HG03060 (cell line): ENCODE measurements around the gene RBM20.

Experiments used
- ATAC-seq: cut with Tn5 transposase; IDR thresholded peaks from one replicate; pipeline ENCODE4 v1.9.1; 2021; ENCODE audit warnings: low read depth, moderate number of reproducible peaks; ENCODE audit not compliant: unreplicated experiment

The RBM20 gene

DNA sequence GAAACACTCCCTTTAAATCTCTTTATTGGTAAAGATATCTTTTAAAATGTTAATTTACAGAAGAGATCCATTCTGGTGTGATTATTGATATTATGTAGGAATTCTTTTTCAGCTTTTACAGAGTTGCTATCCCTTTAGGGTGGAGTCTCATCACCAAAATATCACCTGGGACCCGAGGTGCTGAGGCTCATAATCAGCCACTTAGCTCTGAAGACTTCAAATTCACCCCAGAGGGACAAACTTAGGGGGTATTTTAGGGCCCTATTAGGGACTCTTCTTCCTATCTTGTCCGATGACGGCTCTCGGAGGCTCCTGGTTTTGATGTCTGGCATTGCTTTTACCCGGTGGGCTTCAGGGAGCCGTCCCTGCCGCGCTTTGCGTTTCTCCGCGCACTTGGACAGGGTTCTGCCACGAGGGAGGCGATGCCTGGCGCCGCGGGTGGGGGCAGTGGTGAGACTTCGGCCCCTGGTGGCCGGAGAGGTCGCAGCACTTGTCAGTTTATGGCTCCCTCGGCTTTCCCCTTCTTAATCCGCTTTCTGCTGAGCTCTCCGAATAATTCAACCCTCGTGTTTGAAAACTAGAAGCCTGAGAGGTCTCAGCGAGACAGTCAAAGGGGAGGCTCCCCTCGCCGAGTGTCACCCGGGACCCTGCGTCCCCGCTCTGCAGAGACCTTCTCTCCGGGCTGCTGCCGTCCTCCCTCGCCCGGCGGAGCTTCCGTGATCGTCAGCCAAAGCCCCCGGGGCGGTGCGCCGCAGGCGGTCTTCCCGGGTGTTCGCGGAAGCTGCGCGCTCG is 27.8 kb downstream of the RBM20 start:
- peak; percentile 88 for ATAC-seq

DNA sequence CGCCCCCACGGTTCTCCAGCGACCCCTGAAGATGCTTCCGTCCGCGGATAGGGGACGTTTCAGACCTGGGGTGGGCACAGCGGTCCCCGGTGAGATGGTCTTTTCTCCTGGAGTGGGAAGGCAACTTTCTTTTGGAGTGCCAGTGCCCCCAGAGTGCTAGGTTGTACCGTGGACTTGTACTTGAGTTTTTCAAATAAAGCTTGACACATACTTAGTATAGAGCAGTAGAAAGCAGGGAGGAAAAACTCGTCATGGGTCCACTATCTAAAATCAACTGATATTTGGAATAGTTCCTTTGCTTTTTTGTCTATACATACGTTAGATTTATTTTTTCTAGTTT is 28.4 kb downstream of the RBM20 start:
- peak; percentile 14 for ATAC-seq

DNA sequence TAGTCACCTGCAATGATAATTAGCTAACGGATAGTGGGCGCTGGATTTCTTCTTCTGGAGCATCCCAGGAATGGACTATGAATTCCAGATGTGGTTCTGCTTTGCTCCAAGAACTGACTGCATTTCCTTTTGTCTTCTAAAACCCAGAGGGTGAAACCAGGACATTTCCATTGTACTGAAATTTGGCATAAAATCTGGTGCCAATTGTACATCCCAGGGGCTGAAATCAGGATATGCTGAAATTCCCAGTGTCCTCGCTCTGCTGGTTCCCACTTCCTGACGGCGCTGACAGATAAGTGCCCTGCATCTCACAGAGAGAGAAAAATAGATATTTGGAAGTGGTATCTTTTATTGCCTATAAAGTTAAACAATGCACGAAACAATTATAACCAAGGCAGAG is 31.9 kb downstream of the RBM20 start:
- no peak for ATAC-seq

DNA sequence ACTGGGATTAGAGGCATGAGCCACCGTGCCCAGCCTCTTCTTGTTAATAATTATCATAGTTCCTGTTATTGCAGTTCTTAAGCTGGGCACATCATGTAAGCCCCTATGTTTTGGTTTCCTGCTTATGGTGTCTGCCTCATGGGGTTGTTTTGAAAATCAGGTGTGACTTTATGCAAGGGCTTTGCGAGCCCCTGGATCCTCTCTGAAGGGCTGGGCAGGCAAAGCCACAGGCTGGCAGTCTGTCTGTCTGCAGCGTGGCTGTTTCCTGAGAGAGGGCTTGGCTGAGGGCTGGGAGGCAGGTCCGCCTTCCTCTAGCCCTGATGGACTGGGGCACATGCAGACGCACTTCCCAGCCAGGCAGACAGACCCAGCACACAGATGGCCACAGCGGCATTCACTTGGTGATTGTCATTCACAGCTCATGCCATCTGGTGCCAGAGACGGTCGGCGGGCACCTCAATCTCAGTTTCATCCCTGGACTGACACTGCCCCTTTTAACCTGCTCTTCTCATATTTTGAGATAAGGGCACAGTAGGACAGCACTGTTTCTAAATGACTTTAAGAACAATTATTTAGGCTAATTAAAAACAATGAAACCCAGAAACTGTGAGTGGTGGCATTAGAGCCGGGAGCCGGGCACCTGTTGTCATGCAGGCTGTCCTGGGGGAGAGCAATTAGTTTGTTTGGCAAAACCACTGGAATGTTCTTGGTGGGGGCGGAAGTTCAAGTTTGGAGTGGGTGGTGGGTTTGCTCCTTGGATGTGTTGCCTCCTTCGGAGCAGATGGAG is 35.5 kb downstream of the RBM20 start:
- ATAC-seq: no peak

DNA sequence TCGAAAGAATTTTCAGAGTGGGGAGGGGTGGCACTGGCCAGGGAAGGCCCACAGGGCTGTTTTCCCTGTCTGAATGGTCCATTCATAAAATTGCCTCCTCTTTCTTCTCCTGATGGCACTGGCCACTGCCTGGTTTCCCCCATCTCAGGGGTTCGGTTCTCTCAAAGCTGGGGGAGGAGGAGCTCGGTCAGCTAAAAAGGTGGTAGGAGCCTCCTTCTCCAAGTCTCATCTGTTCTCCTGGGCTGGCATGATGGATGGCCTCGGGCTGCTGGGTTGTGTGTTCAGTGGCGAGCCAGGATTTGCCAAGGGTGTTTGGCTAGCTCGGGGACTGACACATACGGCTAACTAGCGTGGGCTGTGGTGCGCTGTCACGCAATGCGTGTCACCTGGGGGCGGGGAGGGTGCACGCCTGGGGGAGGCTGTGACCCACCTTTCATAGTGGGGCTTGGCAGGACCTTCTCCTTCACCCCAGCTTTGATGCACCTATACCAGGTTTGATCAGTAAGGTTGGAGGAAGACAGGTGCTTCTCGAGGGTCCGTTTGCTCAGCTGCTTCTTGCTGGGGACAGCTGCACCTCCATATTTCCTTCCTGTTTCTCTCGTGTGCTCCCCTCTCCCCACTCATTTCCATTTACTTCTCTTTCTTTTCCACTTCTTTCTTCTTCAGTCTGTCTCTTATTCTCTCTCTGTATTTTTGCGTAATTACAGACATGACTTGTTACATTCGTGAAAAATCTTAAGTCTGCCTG is 36.3 kb downstream of the RBM20 start:
- no peak for ATAC-seq

DNA sequence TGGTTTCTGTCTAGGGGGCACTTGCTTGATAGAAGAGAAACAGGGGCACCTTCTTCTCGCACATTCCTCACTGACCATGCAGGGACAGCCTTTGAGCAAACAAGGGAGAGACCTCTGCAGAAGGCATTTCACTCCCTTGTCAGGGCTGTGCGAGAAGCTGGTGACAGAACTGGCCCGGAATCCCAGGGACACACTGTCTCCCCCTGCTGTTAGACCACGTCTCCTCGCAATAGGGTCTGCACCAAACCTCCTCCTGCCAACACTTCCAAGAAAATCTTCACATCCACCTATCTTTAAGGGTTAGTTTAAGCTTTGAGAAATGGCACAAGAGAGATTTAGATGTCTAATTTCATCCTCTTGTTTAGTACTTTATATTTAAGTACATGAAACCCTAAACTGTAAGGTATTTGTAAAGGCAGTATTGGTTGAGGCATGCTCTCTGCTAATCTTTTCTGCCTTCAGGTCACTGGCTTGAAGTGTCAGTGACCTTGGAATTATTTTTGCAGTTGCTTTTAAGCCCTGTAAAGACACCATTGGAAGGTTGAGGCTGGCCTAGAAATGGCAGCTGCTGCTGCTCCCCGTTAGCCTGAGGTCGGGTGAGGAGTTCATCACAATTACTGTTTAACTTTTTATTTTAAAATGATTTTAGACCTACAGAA is 37.0 kb downstream of the RBM20 start:
- no peak for ATAC-seq

DNA sequence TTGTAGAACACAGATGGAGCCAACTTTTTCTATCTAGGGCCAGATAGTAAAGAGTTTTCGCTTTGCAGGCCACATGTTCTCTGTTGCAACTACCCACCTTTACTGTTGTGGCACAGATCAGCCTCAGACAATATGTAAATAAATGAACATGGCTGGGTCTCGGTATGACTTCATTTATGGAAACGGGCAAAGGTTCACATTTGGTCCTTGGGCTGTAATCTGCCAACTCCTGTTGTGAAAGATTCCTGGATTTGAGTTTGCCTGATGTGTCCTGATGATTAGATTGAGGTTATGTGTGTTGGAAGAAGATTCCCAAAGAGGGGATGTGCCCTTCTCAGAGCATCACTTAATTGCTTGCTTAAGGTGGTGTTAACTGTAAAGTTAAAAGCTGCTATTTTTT is 38.2 kb downstream of the RBM20 start:
- no peak for ATAC-seq

DNA sequence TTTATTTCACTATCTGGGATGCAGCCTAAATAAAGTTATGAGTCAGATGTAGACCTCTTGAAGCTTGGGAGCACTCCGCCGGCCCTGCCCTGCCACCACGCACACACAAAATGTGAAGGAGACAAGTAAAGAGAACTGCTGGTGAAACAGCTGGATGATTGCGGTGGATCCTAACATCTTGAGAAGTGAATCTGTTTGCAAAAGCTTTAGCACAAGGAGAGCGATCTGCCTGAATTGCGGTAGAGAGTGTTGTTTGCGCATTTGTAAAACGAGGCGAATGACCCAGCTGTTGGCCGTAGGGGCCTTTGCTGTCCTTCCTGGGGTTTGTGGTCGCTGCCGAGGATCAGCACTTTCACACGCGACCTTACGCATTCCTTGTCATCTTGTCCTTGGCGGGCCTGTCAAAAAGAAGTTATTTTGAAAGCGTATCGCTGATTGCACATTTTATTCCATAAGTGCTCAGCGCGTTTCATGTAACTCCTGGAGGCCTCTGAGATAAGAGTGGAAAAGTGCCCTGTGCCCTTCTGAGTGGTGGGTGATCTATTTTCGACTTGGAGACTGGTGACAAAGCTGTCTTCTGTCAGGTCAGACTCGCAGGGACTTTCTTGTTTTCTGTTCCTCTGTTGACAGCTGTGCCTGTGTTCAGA is 40.8 kb downstream of the RBM20 start:
- ATAC-seq: no peak

DNA sequence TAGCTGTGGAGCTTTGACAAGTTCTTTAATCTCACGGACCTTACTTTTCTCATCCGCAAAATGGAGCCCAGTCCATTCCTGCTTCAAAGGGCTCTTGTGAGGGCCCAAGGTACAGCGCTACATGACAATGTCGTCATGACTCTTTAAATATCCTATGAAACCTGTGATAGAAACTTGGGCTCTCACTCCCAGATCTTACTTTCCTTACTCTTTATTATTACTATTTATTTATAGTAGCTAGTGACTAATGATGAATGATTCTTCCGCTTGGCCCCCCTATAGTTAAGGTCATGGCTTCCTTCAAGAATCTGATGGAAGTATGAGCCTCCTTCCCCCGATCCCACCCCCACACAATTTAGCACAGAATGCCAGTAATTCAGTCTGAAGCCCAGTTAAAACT is 41.9 kb downstream of the RBM20 start:
- ATAC-seq: no peak

DNA sequence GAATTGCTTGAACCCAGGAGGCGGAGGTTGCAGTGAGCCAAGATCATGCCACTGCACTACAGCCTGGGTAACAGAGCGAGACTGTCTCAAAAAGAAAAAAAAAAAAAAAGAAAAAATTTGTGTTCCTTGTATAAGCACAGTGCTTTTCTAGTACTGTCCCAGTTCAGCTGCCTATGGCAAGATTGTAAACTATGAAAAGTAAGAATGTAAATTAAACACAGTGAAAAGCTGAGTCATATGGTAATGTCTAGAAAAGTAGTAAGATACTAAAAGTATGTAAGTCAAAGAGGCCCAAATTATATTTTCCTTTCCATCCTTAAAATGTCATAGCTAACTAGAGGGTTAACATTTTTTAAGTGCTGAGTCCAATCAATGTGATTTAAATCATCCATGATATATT is 42.8 kb downstream of the RBM20 start:
- no peak for ATAC-seq

DNA sequence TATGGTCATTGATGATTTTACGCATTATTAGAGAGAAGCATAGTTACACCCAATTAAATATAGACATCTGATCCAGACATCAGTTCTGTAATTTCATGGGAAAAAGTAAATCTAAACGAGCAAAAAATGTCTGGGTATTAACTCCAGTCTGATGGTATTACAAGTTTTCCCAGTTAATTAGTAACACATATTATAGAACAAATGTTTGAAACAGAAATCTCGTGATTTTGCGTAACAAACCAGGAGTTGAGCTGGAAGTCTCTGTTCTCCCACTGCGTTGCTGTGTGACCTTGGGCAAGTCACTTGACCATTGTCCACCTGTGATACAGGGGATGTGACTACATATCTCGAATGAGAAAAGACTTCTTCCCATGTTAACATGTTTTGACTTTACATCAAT is 43.3 kb downstream of the RBM20 start:
- ATAC-seq: no peak

DNA sequence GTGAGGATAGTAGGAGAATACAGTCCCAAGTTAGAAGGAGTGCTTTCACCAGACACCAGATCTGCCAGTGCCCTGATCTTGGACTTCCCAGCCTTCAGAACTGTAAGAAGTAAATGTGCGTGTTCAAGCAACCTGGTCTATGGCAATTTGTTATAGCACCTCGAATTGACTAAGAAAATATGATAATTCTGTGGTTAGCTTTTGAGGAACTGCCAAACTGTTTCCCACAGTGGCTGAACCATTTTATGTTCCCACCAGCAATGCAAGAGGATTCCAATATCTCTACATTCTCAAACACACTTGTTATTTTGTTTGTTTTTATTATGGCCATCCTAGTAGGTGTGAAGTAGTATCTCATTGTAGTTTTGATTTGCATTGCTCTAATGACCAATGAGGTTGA is 47.0 kb downstream of the RBM20 start:
- no peak for ATAC-seq

DNA sequence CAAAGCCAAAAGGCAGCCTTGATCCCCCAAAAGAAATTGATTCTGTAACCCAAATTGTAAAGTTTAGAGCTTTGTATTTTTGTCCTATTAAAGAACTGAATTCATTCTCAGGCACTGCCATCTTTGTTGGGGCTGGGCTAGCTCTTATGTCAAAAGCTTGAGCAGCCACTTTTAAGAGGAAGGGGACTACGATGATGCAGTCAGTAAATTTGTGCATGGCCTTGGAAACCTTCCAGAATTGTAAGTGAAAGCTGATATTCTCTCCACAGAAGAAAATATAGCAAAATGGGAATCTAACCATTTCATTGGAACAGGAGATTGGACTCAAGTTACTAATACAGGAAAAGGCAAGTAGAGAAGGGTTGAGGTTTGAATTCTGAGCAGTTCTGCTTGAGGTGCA is 50.1 kb downstream of the RBM20 start:
- no peak for ATAC-seq

DNA sequence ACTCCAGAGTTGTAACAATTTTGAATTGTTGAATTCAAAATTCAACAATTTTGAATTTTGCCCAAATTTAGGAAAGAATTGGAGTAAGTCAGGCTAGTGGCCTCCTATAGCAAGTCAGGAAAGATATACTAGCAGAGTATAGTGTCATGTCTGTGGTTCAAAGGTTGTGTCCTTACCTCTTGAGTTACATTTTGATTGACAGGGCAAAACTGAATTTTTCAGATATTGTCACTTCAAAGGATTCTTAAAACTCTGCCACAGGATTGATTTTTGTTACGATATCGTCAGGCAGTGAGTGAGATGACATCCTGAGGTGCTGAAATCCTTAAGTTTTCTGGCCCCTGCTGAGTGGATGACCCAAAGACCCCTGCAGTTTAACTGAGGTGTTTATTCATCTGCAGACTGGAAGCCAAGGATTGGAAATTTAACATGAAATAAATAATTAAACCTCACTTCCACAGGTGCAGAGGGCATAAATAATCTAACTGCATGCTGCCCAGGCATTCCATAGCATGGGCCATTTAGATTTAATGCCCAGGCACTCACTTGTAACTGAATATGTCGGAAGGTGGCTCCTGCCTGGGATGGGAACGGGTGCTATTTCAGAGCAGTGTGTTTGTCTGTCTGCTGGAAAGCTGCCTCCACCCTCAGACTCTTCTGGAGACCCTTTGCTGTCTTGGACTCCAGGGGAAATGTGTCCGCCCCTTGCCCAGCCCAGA is 50.8 kb downstream of the RBM20 start:
- ATAC-seq: no peak

DNA sequence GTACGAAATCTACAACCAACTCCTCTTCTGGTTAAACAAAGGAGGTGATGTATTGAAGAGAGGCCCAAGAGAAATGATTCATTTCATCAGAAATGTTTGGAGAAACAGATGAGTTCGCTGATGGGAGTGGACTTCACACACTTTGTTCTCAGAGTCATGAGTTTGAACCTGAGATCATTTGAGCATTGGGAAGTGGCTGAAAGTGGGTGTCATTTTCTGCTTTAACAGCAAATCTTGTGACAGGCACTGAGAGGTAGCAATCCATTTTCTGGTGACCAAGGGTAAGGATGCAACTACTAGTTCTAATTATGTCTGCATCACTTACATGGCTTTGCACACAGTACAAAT is 51.4 kb downstream of the RBM20 start:
- no peak for ATAC-seq

DNA sequence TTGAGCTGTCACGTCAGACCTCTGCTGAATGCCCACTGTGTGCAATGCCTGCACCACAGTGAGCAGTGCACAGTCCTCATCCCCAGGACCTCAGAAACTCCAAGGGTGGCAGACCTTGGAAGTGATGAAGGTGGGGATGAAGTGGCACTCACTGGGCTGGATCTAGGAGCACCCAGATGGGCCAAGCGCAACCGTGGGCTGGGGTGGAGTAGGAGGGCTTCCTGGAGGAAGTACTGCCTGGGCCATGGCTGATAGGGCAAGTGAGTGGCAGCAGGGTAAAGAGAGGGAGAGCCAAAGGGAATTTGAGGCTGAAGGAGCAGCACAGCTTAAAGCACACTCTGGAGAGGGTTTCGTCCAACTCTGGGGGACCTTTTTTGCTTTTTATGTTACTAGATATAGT is 52.3 kb downstream of the RBM20 start:
- ATAC-seq: no peak

DNA sequence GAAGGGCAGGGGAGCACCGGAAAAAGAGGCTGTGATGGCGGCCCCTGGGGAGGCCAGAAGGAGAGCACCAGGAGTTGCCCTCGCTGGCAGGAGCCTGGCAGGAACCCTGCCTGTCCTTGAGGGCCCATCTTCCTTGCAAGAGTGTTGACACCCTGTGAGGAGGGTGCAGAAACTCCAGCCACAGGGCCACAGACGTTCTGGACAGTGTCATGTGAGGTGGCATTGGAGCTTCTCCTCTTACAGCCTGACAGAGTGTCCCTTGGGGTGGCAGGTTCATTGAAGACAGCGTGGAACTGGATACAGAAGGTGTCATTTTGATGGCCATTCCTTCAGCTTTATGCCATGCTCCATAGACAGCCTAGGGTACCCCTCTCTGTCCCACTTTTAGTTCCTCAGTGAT is 54.2 kb downstream of the RBM20 start:
- no peak for ATAC-seq

DNA sequence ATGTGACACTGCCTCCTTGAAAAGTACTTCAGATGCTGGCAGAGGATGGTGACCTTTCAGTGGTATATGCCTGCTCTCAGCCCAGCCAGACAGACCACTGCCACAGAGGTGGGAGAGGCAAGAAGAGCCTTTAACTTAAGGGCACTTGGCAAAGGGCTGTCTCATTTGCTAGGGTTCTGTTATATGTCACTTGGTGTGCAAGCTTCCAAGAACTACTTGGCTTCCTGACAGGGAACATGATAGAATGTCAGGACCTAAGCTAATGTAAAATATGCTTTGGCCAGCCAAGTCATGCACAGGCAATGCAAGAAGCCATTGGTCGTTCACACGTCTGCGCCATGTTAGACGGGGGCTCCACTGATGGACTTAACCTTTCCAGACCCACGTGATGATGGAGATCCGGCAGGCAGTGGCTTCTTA is 54.7 kb downstream of the RBM20 start:
- no peak for ATAC-seq

DNA sequence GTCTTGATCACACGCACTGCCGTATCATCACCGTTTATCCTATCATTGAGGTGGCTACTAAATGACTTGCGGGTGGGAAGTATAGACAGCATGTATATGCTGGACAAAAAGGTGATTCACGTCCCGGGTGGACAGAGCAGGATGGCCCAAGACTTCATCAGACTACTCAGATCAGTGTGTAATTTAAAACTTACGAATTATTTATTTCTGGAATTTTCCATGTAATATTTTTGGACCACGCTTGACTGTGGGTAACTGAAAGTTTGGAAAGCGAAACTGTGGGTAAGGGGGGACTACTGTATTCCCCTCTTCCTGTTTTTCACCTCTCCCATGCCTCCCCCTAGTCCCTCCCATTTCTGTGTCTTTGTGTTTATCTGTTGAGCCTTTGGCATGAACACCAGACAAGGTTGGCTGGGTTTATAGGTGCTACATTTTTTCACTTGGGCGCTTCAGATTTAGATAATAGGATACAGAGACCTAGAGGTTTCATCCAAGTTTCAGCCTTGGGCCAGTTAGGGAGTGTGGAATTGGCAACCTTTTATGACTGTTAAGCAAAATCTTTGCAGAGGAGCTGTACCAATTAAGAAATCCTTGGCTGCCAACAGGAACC is 55.8 kb downstream of the RBM20 start:
- ATAC-seq: no peak
